ENCODE results near the gene CEBPZ. TPM values are rescaled to one million over a fixed set of nuclear protein-coding genes. Genes with fewer than 3 reads are reported as not detected.

The CEBPZ gene
- total RNA-seq, 1 experiment from 2014 or later: 47.8 TPM

DNA sequence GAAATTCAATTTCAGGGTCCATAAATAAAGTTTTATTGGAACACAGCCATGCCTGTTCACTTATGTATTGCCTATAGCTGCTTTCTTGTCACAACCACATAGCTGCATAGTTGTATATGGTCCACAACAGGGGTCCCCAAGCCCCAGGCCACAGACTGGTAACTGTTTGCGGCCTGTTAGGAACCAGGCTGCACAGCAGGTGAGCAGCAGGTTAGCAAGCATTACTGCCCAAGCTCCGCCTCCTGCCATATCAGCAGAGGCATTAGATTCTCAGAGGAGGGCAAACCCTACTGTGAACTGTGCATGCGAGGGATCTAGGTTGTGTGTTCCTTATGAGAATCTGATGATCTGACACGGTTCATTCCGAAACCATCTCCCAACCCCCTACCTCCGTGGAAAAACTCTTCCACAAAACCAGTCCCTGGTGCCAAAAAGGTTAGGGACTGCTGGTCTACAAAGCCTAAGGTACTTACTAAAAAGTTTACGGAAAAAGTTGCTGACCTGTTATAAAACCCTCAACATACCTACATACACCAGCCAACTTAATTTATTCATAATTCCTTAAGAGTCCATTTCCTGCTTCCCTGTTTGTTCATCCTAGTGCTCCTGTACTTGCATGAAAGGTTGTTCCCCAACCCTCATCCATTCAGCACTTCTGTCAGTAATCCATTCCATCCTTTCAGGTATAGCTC is 40.1 kb upstream of the CEBPZ start:
- TF ChIP-seq YY1 (IDR thresholded peaks at IDR 0.05; ENCODE audit: extremely low read depth, insufficient replicate concordance, low read depth, low read length) (no peak), SP1 (IDR thresholded peaks at IDR 0.05; ENCODE audit: low read depth) (no peak), POLR2AphosphoS5 (IDR thresholded peaks at IDR 0.05; ENCODE audit: low read depth, low read length) (no peak), POLR2A (IDR thresholded peaks at IDR 0.05; ENCODE audit: borderline replicate concordance, extremely low read depth, insufficient read depth, insufficient read length) (no peak), REST (IDR thresholded peaks at IDR 0.05; ENCODE audit: low read depth) (no peak), EZH2 (IDR thresholded peaks at IDR 0.05) (no peak), ZBTB33 (IDR thresholded peaks at IDR 0.05; ENCODE audit: extremely low read depth, insufficient replicate concordance, low read length) (no peak), SIN3A (IDR thresholded peaks at IDR 0.05; ENCODE audit: low read depth) (no peak), ZNF274 (IDR thresholded peaks at IDR 0.05; ENCODE audit: low read depth, low read length) (no peak), ZFX (IDR thresholded peaks at IDR 0.05) (no peak), JUND (IDR thresholded peaks at IDR 0.05) (no peak), FOSL1 (IDR thresholded peaks at IDR 0.05; ENCODE audit: low read depth) (no peak), EZH2phosphoT487 (IDR thresholded peaks at IDR 0.05; ENCODE audit: borderline replicate concordance) (no peak), CBX3 (IDR thresholded peaks at IDR 0.05; ENCODE audit: low read depth) (no peak)
- TF ChIP-seq, protein P1, sequence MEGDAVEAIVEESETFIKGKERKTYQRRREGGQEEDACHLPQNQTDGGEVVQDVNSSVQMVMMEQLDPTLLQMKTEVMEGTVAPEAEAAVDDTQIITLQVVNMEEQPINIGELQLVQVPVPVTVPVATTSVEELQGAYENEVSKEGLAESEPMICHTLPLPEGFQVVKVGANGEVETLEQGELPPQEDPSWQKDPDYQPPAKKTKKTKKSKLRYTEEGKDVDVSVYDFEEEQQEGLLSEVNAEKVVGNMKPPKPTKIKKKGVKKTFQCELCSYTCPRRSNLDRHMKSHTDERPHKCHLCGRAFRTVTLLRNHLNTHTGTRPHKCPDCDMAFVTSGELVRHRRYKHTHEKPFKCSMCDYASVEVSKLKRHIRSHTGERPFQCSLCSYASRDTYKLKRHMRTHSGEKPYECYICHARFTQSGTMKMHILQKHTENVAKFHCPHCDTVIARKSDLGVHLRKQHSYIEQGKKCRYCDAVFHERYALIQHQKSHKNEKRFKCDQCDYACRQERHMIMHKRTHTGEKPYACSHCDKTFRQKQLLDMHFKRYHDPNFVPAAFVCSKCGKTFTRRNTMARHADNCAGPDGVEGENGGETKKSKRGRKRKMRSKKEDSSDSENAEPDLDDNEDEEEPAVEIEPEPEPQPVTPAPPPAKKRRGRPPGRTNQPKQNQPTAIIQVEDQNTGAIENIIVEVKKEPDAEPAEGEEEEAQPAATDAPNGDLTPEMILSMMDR (IDR thresholded peaks at IDR 0.05 in 2 of 3, conservative IDR thresholded peaks at IDR 0.05 in 1 of 3; ENCODE audit: borderline replicate concordance in 1 of 3, insufficient read depth in 1 of 3, low read depth in 2 of 3, low read length in 2 of 3): no peak
- TF ChIP-seq, protein P2, sequence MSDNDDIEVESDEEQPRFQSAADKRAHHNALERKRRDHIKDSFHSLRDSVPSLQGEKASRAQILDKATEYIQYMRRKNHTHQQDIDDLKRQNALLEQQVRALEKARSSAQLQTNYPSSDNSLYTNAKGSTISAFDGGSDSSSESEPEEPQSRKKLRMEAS (IDR thresholded peaks at IDR 0.05): no peak
- no peaks in the 10 kb centered on the region for H3K9me3 ChIP-seq (ENCODE audit: control insufficient read depth in 1 of 2, insufficient read depth in 1 of 2, low read depth in 1 of 2, low read length in 2 of 2)
- H3K36me3 ChIP-seq (ENCODE audit: control insufficient read depth in 1 of 2, insufficient read depth in 2 of 2, low read length in 2 of 2): no peaks in the 10 kb centered on the region; a peak in 1 of 4 replicates
- BruUV-seq (replicated peaks): no TSS peak
- H3K79me2 ChIP-seq (ENCODE audit: insufficient read depth, low read length): no peaks in the 10 kb centered on the region
- ChIA-PET POLR2A (no interaction called here), CTCF (no interaction called here), RAD21 (ENCODE audit: low non-redundant PET in 1 of 2, low total read pairs in 2 of 2, uncharacterized antibody in 2 of 2, unreplicated experiment in 2 of 2) (no interaction called here)
- no peaks in the 10 kb centered on the region for H3K4me1 ChIP-seq (ENCODE audit: control insufficient read depth in 1 of 2, insufficient read depth in 2 of 2, low read length in 2 of 2)
- no peak overlapping the region for H3K9ac ChIP-seq (ENCODE audit: low read length)
- no peak overlapping the region for H3K4me2 ChIP-seq (ENCODE audit: low read length)
- H3K9me2 ChIP-seq (ENCODE audit: insufficient read depth): no peaks in the 10 kb centered on the region
- intact Hi-C loops (cut with micrococcal nuclease): no loop called here
- ATAC-seq (no peak), DNase-seq (ENCODE audit: low read depth, low spot score) (no peak)
- H2AFZ ChIP-seq (ENCODE audit: low read depth, low read length, poor library complexity, severe bottlenecking): no peak overlapping the region
- no peaks in the 10 kb centered on the region for H3K27me3 ChIP-seq (ENCODE audit: insufficient read depth, low read length)
- H4K20me1 ChIP-seq (ENCODE audit: insufficient read depth): no peaks in the 10 kb centered on the region
- no peak overlapping the region for H3K4me3 ChIP-seq (replicated peaks in 1 of 2; ENCODE audit: low read depth in 1 of 2, low read length in 2 of 2)
- no peak overlapping the region for H3K27ac ChIP-seq (ENCODE audit: low read depth, low read length)
